Measurements from ENCODE around the gene HAPLN1. TPM values are rescaled to one million over a fixed set of nuclear protein-coding genes. Genes with fewer than 3 reads are reported as not detected.

HAPLN1 gene
- total RNA-seq, 1 donor from 2014 or later, result 114 TPM

- Mint-ChIP-seq H3K4me3 (ENCODE audit: unreplicated experiment) (no peak overlapping the region), H3K27me3 (ENCODE audit: unreplicated experiment) (no peaks in the 10 kb centered on the region), H3K27ac (ENCODE audit: unreplicated experiment) (no peak overlapping the region), H3K4me1 (ENCODE audit: unreplicated experiment) (peaks cover 1% of the 10 kb centered on the region), H3K36me3 (ENCODE audit: unreplicated experiment) (peaks cover 37% of the 10 kb centered on the region), H3K9me3 (ENCODE audit: unreplicated experiment) (peaks cover 3% of the 10 kb centered on the region)
- no peak for DNase-seq (ENCODE audit: extremely low spot score, unreplicated experiment)
- TF ChIP-seq CTCF (IDR thresholded peaks at IDR 0.05), result no peak
These were observed 48.0 kb downstream of the HAPLN1 start for GRCh38 chr5:83672646-83673045.

- H3K4me3 Mint-ChIP-seq (ENCODE audit: unreplicated experiment), result no peak overlapping the region
- no peak overlapping the region for H3K27ac Mint-ChIP-seq (ENCODE audit: unreplicated experiment)
- no peak for TF ChIP-seq CTCF (IDR thresholded peaks at IDR 0.05)
- H3K27me3 Mint-ChIP-seq (ENCODE audit: unreplicated experiment), result no peaks in the 10 kb centered on the region
- no peak for DNase-seq (ENCODE audit: extremely low spot score, unreplicated experiment)
- H3K9me3 Mint-ChIP-seq (ENCODE audit: unreplicated experiment), result peaks cover under 1% of the 10 kb centered on the region
- peaks cover 1% of the 10 kb centered on the region for H3K4me1 Mint-ChIP-seq (ENCODE audit: unreplicated experiment)
- peaks cover 35% of the 10 kb centered on the region for H3K36me3 Mint-ChIP-seq (ENCODE audit: unreplicated experiment)
These were observed 48.5 kb downstream of the HAPLN1 start for GRCh38 chr5:83672158-83672557.

- Mint-ChIP-seq H3K9me3 (ENCODE audit: unreplicated experiment) (no peaks in the 10 kb centered on the region), H3K36me3 (ENCODE audit: unreplicated experiment) (peaks cover 25% of the 10 kb centered on the region), H3K4me3 (ENCODE audit: unreplicated experiment) (no peak overlapping the region), H3K27me3 (ENCODE audit: unreplicated experiment) (no peaks in the 10 kb centered on the region), H3K4me1 (ENCODE audit: unreplicated experiment) (peaks cover 5% of the 10 kb centered on the region), H3K27ac (ENCODE audit: unreplicated experiment) (no peak overlapping the region)
- TF ChIP-seq CTCF (IDR thresholded peaks at IDR 0.05), result no peak
- DNase-seq (ENCODE audit: extremely low spot score, unreplicated experiment), result no peak
These were observed 55.0 kb downstream of the HAPLN1 start for GRCh38 chr5:83665631-83666030.

GRCh38 chr5:83662558-83662957, 58.1 kb downstream of the HAPLN1 start:
- Mint-ChIP-seq H3K27me3 (ENCODE audit: unreplicated experiment) (no peaks in the 10 kb centered on the region), H3K4me3 (ENCODE audit: unreplicated experiment) (no peak overlapping the region), H3K27ac (ENCODE audit: unreplicated experiment) (no peak overlapping the region), H3K4me1 (ENCODE audit: unreplicated experiment) (peaks cover 3% of the 10 kb centered on the region), H3K36me3 (ENCODE audit: unreplicated experiment) (peaks cover 16% of the 10 kb centered on the region), H3K9me3 (ENCODE audit: unreplicated experiment) (no peaks in the 10 kb centered on the region)
- no peak for DNase-seq (ENCODE audit: extremely low spot score, unreplicated experiment)
- no peak for TF ChIP-seq CTCF (IDR thresholded peaks at IDR 0.05)

GRCh38 chr5:83657807-83658525, 62.7 kb downstream of the HAPLN1 start:
- no peak for DNase-seq (ENCODE audit: extremely low spot score, unreplicated experiment)
- Mint-ChIP-seq H3K4me1 (ENCODE audit: unreplicated experiment) (peaks cover 25% of the 10 kb centered on the region), H3K4me3 (ENCODE audit: unreplicated experiment) (no peak overlapping the region), H3K36me3 (ENCODE audit: unreplicated experiment) (peaks cover 11% of the 10 kb centered on the region), H3K27me3 (ENCODE audit: unreplicated experiment) (no peaks in the 10 kb centered on the region), H3K27ac (ENCODE audit: unreplicated experiment) (no peak overlapping the region), H3K9me3 (ENCODE audit: unreplicated experiment) (no peaks in the 10 kb centered on the region)
- TF ChIP-seq CTCF (IDR thresholded peaks at IDR 0.05), result no peak
